HTR-8/SVneo (cell line): Measurements from ENCODE around the gene SHISAL1.

Experiments
- DNase-seq: peaks from one replicate; pipeline ENCODE4 v3.0.0; 2011; ENCODE audit warnings: low spot score, mixed read lengths; ENCODE audit not compliant: insufficient read length
- FAIRE-seq: peaks from 2 replicates; lab custom pipeline; 2011; peaks lifted over from hg19 to GRCh38; lab: Jason Lieb, UNC

The SHISAL1 gene

GRCh38 chr22:44312766-44313165, at the start of gene SHISAL1:
SHISAL1 (minus strand) TSS chr22:44312951; CDS start chr22:44300945, 12,006 bp downstream.
- DNase-seq (no peak), FAIRE-seq (no peak)

- no peak for FAIRE-seq
- no peak for DNase-seq
Observed at GRCh38 chr22:44361391-44362126, 48.8 kb upstream of the SHISAL1 start.

- peak; percentile 52 for DNase-seq
- FAIRE-seq = peak; percentile 23
Observed at GRCh38 chr22:44360668-44361381, 48.1 kb upstream of the SHISAL1 start.

GRCh38 chr22:44360306-44360667, 47.5 kb upstream of the SHISAL1 start:
- DNase-seq (no peak), FAIRE-seq (no peak)

GRCh38 chr22:44359496-44360110, 46.9 kb upstream of the SHISAL1 start:
- FAIRE-seq = no peak

GRCh38 chr22:44358709-44359440, 46.1 kb upstream of the SHISAL1 start:
- FAIRE-seq (no peak), DNase-seq (no peak)

More at GRCh38 chr22:44359496-44360110, 46.9 kb upstream of the SHISAL1 start:
- DNase-seq = no peak

- no peak for DNase-seq
- no peak for FAIRE-seq
Observed at GRCh38 chr22:44357966-44358465, 45.3 kb upstream of the SHISAL1 start.

GRCh38 chr22:44357296-44357965, 44.7 kb upstream of the SHISAL1 start:
- FAIRE-seq = no peak

GRCh38 chr22:44355716-44356070, 42.9 kb upstream of the SHISAL1 start:
- FAIRE-seq (no peak), DNase-seq (no peak)

More at GRCh38 chr22:44357296-44357965, 44.7 kb upstream of the SHISAL1 start:
- DNase-seq = no peak

GRCh38 chr22:44354288-44354687, 41.5 kb upstream of the SHISAL1 start:
- no peak for DNase-seq
- no peak for FAIRE-seq

- DNase-seq (no peak), FAIRE-seq (no peak)
Observed at GRCh38 chr22:44353041-44353440, 40.3 kb upstream of the SHISAL1 start.

- FAIRE-seq = no peak
Observed at GRCh38 chr22:44352378-44353035, 39.8 kb upstream of the SHISAL1 start.

GRCh38 chr22:44351685-44352377, 39.1 kb upstream of the SHISAL1 start:
- DNase-seq (peak; percentile 87), FAIRE-seq (peak; percentile 89)

More at GRCh38 chr22:44352378-44353035, 39.8 kb upstream of the SHISAL1 start:
- DNase-seq = no peak

- DNase-seq (no peak), FAIRE-seq (no peak)
Observed at GRCh38 chr22:44351037-44351436, 38.3 kb upstream of the SHISAL1 start.

GRCh38 chr22:44349594-44349993, 36.8 kb upstream of the SHISAL1 start:
- no peak for DNase-seq
- FAIRE-seq = no peak

- FAIRE-seq (no peak), DNase-seq (no peak)
Observed at GRCh38 chr22:44348971-44349560, 36.3 kb upstream of the SHISAL1 start.

GRCh38 chr22:44347549-44347948, 34.8 kb upstream of the SHISAL1 start:
- FAIRE-seq (no peak), DNase-seq (no peak)

- FAIRE-seq (no peak), DNase-seq (no peak)
Observed at GRCh38 chr22:44347080-44347479, 34.3 kb upstream of the SHISAL1 start.
